ENCODE data around the gene DDRGK1. TPM values are rescaled to one million over a fixed set of nuclear protein-coding genes. Genes with fewer than 3 reads are reported as not detected.
A peak's percentile ranks its signal among the peaks of the same experiment; 100 is the strongest.
"Not testable (repeated sequence)": the region's sequence is repeated elsewhere in the genome, so short reads cannot be mapped to it uniquely, and the experiment has no call there.

DDRGK1 gene
- polyA plus RNA-seq, 10 donors: 23.7 to 33.4 (median 26.6) TPM

- no peak for DNase-seq
These were observed 17.1 kb upstream of the DDRGK1 start for GRCh38 chr20:3221398-3222226.

DNA sequence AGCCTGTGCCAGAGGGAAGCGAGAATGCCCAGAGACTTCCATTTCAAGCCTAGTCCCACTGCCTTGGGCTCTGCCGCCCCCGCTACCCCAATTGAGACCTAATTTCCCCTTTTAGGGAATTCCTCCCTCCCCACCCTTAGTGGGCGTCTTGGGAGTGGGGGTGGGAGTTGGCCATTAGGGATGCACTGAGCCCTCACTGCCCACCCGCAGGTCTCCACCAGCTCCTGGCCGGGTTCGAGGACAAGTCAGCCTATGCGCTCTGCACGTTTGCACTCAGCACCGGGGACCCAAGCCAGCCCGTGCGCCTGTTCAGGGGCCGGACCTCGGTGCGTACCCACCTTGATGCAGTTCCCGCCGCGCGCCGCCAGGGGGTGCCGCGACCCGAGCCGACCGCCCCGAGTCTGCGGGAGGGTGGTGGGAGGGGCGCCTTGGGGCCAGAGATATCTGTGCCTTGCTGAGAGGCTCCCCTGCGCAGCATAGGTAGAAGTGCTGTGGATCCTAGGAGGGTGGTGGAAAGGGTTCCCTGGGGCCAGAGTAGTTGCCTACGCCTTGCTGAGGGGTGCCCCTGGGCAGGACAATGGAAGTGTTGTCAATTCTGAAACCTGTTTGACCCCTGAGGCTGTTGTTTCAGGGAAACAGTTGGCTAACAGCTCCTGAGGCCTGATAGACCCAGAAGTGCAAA, 14.0 kb upstream of the DDRGK1 start:
- DNase-seq: peak in 1 of 3 donors; percentile 56

DNA sequence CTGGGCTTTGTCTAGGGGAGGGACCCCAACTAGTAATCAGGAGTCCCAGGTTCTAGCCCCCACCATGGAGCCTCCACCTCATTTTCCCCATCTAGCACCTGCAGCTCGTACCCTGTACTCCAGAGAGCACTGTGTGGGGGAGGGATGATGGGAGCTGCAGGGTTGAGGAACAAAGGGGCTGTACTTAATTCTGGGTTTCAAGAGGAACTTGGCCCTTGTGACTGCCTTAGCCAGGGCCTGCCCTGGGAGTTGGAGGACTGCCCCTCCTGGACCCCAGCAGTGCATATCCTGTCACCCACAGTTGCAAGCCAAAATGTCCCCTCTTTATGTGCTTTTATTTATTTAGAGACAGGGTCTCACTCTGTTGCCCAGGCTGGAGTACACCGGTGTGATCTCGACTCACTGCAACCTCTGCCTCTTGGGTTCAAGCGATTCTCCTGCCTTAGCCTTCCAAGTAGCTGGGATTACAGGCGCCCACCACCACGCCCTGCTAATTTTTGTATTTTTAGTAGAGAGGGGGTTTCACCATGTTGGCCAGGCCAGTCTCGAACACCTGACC, 11.0 kb upstream of the DDRGK1 start:
- DNase-seq: not testable (repeated sequence)

GRCh38 chr20:3213226-3213625, 8.7 kb upstream of the DDRGK1 start:
- no peak for DNase-seq

DNA sequence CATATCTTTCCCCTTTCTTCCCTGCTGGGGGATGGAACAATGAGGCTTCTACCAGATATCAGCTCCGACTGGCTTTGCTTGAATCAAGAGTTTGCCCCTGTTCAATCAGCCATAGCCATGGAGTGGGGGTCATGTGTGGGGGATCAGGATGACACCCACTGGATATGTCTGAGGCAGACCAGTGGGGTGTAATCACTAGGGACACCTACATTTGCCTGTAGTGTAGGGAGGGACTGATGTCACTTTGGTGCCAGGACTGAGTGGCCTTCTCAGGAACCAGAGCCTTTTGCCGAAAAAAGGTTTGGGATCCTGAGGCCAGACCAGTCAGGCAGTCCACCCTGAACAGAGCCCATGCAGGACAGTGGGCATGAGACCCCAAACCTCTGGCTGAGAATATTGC, 5.9 kb upstream of the DDRGK1 start:
- no peak for DNase-seq

DNA sequence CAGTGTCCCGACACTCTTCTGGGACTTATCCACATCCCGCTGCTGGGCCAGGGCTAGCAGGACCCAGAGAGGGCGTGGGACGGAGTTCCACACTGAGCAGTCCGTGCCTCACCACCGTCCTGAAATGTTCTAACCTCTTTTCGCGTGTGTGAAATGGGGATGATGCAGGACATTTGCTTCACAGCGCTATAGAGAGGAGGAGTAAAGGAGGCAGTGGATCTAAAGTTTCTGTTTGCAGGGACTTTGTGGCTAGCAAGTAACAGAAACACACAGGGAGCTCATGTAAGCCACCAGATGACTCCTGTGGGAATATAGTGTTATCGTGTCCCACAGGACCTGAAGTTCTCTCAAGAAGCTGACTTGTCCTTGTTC, 5.5 kb upstream of the DDRGK1 start:
- no peak for DNase-seq

DNA sequence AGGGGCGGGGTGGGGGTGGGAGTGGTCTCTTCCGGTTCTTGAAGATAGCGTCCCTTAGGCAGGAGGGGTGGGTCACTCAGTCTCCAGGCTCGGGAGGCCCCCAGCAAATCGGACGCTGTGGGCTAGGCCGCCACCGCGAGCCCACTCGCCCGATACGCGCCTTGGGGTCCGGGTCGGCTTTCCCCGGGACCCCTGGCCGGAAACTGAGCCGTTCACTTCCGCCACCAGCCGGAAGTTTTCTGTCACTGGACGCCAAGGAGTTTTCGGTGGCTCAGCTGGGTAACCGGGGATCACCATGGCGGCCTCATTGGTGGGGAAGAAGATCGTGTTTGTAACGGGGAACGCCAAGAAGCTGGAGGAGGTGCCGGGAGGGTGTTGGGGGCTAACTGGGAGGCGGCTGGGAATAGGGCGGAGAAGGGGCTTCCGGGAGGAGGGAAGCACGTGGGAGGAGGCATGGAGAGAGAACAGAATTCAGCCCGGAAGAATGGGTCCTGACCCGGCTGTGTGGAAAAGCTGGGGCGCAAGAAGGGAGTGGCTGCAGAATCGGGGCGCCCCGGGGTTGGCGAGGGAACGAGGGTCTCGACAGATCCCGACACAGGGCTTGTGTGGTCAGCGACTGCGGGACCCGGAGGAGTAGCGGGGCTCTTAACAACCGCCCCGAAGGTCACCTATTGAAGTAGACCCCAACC, 4.9 kb upstream of the DDRGK1 start, which contains the start of gene ITPA:
Gene ITPA, plus strand, starts transcription at position 242 of the 689 bp plus-strand sequence. Its CDS starts 54 bp downstream, at position 296.
- peak; percentile 41 to 90 (median 71) for DNase-seq

- DNase-seq: no peak
These were observed 4.3 kb upstream of the DDRGK1 start for GRCh38 chr20:3208786-3209256.

DNA sequence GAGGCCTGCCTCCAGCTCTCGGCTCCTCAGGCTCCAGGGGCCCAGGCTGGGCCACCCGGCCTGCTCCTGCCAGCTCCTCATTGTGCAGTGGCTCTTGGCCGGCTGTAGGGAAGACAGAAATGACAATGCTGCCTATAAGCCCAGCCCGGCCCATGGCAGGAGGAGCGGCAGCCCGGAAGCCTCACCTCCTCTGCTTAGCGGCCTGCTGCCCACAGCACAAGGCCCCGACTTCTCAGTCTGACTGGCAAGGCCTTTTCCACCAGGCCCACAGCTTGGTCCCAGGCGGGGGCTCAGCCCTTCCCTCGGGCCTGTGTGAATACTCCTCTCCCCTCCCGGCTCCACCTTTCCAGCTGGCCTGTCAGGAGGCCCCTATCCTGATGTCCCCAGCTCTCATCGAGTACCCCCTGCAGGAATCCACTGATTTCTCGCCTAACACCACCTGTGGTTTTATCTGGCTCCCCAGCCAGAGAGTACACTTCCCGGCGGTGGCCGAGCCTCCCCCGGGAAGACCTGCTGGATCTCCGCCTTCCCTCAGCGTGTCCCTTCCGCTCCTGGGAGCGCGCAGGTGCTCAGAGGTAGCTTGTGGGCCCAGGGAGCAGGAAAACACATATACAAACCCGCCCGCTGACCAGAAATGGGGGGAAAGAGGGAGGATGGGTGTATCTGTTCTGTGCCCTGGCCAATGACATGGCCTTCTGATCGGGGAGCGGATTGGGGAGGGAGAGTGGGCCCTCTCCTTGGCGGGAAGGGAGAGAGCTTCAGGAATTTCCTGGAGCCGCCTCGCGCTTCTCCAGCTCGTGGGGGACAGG, 963 bp downstream of the DDRGK1 start:
- DNase-seq: peak in 1 of 3 donors; percentile 29

- DNase-seq: no peak
These were observed 1.5 kb downstream of the DDRGK1 start for GRCh38 chr20:3202965-3203314.

GRCh38 chr20:3199976-3200755, 4.3 kb downstream of the DDRGK1 start:
- DNase-seq: no peak

DNA sequence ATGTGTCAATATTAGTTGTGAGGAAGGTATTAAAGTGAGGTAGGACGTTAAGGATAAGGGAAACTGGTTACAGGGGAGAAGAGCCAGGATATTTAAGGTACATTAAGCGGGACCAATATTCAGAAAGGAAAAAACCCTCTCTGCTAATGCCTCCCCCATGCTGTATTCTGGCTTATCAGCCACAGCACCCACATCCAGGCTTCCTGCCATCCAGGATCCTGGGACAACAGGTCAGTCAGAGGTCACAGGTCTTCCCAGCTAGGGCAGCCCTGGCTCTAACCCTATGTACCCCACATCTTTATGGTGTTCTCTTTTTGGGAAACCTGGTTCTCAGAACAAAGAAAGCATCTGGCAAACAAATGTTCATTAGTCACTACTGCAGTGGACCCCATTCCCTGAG, 5.3 kb downstream of the DDRGK1 start:
- DNase-seq: no peak

DNA sequence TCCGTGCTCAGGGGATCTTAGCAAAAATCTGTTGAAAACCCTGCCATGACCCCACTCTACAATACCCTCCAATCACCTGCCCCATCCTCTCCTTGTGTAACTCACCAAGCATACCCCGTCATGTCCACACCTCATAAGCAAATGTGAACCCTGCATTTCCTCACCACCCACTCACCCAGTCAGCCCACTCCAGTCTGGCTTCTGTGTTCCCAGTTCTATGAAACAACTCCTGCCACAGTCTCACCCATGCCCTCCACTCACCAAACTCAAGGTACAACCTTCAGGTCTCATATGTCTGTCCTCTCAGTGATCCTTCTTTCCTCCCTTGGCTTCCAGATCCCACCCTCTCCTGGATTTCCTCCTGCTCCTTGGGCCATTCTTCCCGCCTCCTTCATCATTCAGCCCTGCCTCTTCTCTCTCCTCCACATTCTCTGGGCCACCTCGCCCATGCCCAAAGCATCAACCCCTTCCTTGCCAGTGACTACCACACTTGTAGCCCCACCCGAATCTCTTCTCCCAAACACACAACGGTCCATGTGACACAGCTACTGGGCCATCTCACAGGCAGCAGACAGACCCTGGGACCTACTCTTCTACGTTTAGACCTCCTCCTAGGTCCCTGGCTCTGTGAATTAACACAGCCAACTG, 8.8 kb downstream of the DDRGK1 start:
- DNase-seq: no peak

GRCh38 chr20:3194617-3195280, 9.7 kb downstream of the DDRGK1 start:
- DNase-seq: no peak

DNA sequence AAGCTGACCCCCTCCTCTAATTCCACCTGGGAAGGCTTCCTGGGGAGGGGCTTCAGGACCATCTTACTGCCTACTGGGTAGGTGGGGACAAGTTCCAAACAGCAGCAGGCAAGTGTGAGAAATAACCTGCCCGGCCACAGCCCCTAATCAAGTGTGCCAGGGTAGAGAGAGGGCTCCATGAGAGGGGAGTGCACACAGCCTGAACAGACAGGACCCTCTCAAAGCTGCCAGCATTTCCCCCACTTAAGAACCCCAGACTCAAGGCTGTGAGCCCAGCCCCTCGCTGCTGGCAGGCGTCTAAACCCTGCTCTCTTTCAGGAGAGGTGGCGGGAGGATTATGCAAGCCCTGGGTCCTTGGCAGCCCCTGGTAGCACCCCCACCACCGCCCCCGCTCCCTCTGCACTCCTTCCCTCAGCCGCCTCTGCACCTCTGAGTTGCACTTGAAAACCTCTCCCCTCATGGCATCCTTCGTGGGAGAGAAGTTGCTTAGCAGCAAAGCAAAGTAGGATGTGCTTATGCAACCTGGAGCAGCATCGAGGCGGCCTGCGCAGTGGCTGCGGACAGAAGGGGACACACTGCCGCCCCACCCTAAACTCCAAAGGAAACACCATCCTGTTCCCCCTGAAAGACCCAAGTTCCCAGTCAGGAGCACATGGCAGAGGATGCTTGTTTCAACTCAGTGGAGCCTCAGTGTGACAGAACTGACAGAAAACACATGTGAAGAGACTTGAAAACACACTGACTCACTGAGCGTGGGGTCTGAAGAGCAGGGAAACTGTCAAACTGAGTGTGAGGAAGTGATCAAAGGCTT, 10.5 kb downstream of the DDRGK1 start:
- DNase-seq: no peak

DNA sequence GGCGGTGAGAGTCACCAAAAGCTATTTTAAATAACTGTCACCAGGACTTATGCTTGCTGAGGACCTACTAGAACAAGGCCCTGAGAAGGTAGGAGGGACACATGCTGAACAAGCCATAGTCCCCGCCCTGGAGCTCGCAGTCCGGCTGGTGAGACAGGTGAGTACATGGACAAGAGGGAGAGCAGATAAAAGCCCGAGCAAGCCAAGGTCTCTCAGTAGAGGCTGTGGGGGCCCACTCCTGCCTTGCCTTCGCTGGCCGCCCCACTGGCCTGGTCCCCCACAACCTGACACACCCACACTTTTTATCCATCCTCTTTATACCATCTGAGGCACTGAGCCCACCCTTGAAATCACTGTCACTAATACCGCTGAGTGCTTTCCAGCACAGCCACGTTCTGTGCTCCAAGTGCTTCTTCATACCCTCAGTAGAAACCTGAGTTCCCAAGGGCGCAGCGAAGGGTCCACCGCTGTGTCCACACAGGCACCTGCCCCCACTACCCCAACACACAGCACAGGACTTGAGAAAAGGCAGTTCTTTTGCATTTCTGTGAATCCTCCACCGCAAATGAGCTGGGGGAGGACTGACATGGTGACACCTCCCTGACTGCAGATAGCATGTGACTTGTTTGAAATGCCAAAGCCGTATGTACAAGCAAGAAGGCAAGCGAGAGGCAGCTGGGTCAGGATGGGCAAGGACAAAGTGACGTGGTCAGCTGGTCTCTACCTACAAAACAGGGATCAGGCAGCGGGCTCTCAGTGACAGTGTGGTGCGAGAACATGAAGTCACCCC, 12.1 kb downstream of the DDRGK1 start:
- DNase-seq: no peak

DNA sequence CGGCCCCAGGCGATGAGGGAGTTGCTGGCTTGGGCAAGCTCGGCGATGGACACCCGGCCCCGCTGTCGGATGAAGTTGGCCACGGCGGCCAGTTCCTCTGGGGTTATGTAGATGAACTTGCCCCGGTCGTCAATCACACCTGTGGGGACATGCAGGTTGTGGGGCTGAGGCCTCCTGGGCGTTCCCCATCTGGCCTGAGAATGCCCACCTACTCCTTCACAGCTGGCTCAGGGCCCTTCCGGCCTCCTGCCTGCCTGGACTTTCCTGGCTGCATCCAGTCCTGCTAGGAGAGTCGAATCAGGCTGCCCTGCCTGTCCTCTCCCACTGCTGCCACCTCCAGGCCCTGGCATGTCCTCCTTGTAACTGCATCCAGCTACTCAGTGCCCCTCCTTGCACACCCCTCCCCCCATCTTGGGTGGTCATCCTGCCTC, 13.8 kb downstream of the DDRGK1 start:
- no peak for DNase-seq

All from muscle of back (tissue), 11 donors.